ENCODE measurements around the gene STPG1. TPM values are rescaled to one million over a fixed set of nuclear protein-coding genes. Genes with fewer than 3 reads are reported as not detected.

The STPG1 gene
- total RNA-seq, 3 donors from 2014 or later = 3.6 to 6.9 (median 4.6) TPM

DNA sequence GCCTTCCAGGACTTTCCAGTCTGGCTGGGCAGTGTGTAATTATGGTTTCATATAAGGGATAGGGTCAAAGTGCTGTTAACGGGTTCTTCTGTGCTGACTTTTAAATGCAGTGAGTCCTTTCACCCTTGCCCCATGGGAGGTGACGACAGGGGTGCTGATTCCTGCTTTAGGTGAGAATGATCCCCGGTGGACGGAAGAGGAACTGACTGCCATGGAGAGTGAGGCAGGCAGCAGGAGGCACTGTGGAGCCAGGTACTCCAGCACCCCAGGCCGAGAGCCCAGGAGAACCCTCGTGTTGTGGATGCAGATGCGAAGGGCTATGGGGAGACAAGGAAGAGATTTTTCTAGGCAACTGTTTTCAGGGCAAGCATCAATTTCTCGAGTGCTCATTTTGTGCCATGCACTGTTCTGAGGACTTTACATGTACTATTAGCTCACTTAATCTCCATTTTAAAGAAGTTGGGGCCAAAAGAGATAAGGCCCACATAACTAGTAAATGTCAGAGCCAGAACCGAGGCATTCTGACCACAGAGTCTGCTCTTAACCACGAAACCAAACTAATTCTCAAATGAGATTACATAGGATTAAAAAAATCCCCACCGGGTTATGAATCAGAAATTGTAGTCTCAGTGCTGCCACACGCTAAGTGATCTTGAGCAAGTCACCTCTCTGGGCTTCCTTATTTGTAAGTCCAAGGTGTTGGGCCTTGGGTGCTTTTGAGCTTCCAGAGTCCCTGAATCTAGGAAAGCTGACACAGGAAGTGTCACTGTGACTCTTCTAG lies 28.2 kb downstream of the STPG1 start:
- Histone ChIP-seq H3K27ac (no peak overlapping the region), H3K36me3 (no peaks in the 10 kb centered on the region), H3K27me3 (no peaks in the 10 kb centered on the region), H3K4me1 (no peaks in the 10 kb centered on the region), H3K9me3 (no peaks in the 10 kb centered on the region), H3K4me3 (no peak overlapping the region)
- TF ChIP-seq POLR2A (IDR thresholded peaks at IDR 0.05) = no peak
- TF ChIP-seq, protein P1, sequence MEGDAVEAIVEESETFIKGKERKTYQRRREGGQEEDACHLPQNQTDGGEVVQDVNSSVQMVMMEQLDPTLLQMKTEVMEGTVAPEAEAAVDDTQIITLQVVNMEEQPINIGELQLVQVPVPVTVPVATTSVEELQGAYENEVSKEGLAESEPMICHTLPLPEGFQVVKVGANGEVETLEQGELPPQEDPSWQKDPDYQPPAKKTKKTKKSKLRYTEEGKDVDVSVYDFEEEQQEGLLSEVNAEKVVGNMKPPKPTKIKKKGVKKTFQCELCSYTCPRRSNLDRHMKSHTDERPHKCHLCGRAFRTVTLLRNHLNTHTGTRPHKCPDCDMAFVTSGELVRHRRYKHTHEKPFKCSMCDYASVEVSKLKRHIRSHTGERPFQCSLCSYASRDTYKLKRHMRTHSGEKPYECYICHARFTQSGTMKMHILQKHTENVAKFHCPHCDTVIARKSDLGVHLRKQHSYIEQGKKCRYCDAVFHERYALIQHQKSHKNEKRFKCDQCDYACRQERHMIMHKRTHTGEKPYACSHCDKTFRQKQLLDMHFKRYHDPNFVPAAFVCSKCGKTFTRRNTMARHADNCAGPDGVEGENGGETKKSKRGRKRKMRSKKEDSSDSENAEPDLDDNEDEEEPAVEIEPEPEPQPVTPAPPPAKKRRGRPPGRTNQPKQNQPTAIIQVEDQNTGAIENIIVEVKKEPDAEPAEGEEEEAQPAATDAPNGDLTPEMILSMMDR (IDR thresholded peaks at IDR 0.05) = no peak
- no peak for TF ChIP-seq POLR2AphosphoS5 (IDR thresholded peaks at IDR 0.05)
- peak in 1 of 2 donors; percentile 15 for DNase-seq (ENCODE audit: low spot score in 2 of 2)
- intact Hi-C loops (cut with DNase I; ENCODE audit: low total_unique reads) = no loop called here

DNA sequence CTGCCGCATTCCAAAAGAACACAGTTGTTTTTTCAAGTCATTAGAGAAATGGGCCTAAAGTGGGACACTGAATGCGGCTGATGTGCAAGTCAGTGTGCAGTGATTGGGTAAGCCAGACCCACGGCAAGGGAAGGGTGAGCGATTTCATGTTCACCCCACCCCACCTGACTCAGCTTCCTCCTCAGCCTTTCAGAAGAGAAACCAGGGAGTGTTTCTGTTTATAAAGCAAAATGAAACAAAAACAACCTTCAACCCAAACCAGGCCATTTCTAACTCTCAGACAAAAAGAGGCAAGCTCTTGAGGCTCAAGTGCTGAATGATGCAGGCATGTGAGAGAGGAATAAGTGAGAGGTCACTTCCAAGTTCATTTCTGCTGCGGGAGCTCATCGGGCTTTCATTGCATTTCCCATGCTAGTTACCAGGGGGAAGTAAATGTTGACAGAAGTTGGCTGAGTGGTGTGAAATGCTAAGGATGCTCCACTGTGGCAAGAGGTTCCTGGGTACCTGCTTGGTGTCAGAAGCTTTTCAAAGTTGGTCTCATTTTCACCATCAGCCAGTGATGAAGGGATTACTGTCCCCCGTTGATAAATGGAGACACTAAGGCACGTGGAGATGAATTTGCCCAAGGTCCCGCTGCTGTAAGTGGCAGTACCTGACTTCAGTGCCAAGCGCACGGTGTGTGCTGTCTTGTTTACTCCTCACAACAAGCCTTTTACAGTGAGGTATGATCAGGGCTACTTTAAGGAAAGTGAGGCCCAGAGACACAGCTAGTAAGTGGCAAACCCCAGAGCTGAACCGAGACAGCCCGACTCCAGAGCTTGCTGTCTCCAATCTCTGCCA lies 29.1 kb downstream of the STPG1 start:
- peak in 1 of 2 donors; percentile 13 for DNase-seq (ENCODE audit: low spot score in 2 of 2)
- Histone ChIP-seq H3K4me1 (no peaks in the 10 kb centered on the region), H3K27me3 (no peaks in the 10 kb centered on the region), H3K9me3 (no peaks in the 10 kb centered on the region), H3K27ac (peak overlapping the region in 1 of 2 donors; percentile 23), H3K4me3 (no peak overlapping the region), H3K36me3 (no peaks in the 10 kb centered on the region)
- intact Hi-C loops (cut with DNase I; ENCODE audit: low total_unique reads) = no loop called here
- TF ChIP-seq, protein P1 (IDR thresholded peaks at IDR 0.05) = no peak
- no peak for TF ChIP-seq POLR2A (IDR thresholded peaks at IDR 0.05)
- TF ChIP-seq POLR2AphosphoS5 (IDR thresholded peaks at IDR 0.05) = no peak

DNA sequence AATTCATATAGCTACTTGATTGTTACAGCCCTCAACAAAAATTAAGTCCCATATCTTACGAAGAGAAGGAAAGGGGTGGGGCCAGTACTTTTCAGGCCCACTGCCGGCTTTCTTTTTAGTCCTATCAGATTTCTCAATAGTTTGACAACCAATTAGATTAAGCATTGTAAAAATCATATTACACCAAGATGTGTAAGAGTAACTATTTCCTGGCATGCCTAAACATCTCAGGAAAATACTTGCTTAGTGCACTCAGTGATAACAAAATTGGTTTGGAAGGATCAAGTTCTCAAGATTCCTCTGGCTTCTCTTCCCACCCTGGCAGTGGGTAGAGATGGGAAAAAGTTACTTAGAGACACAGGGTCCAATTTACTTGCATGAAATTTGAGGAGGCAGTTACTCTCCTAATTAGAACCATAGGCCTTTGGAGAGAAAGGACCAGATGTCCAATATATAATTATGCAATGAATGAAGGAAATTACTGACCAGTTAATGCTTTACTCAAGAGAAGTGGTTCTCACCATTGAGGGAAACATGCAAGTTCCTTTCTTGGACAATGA lies 30.1 kb downstream of the STPG1 start:
- DNase-seq (ENCODE audit: low spot score in 2 of 2) = no peak
- Histone ChIP-seq H3K4me3 (no peak overlapping the region), H3K27ac (no peak overlapping the region), H3K9me3 (no peaks in the 10 kb centered on the region), H3K27me3 (no peaks in the 10 kb centered on the region), H3K4me1 (no peaks in the 10 kb centered on the region), H3K36me3 (no peaks in the 10 kb centered on the region)
- TF ChIP-seq POLR2A (IDR thresholded peaks at IDR 0.05) = no peak
- TF ChIP-seq, protein P1 (IDR thresholded peaks at IDR 0.05) = no peak
- no peak for TF ChIP-seq POLR2AphosphoS5 (IDR thresholded peaks at IDR 0.05)
- intact Hi-C loops (cut with DNase I; ENCODE audit: low total_unique reads) = no loop called here

DNA sequence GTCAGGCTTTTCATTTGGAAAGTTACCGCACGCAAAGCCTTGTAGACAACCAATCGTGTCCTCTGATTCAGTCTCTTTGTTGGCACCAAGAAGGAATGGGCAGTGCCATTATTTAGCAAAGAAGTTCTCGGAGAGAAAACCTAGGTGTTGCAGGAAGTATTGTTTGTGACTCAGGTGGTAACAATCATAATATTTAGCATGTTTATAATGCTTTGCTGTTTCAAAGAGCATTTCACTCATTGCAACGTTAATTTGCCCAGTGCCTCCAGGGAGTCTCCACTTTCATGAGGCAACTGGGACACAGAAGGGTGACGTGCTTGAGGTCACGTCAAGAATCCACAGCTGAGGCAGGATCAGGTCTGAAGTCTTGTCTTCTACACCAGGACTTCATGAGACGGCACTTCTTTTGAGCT lies 31.4 kb downstream of the STPG1 start:
- Histone ChIP-seq H3K27me3 (no peaks in the 10 kb centered on the region), H3K4me1 (no peaks in the 10 kb centered on the region), H3K4me3 (no peak overlapping the region), H3K9me3 (no peaks in the 10 kb centered on the region), H3K27ac (no peak overlapping the region), H3K36me3 (no peaks in the 10 kb centered on the region)
- TF ChIP-seq, protein P1 (IDR thresholded peaks at IDR 0.05) = no peak
- TF ChIP-seq POLR2AphosphoS5 (IDR thresholded peaks at IDR 0.05) (no peak), POLR2A (IDR thresholded peaks at IDR 0.05) (no peak)
- DNase-seq (ENCODE audit: low spot score in 2 of 2) = peak in 1 of 2 donors; percentile 14
- intact Hi-C loops (cut with DNase I; ENCODE audit: low total_unique reads) = no loop called here

Data from breast epithelium (tissue), 4 donors.